LNCaP clone FGC (cell line): ENCODE measurements around the gene WSCD1.

ENCODE experiments used
- DNase-seq: peaks from one replicate; pipeline ENCODE4 v3.0.0-alpha.2; 2011; ENCODE audit warnings: low read depth
- H3K4me3 ChIP-seq: 2 replicates; pipeline ENCODE4 v1.5.1; 2011; ENCODE audit warnings: mild to moderate bottlenecking, low read depth, low read length, control low read depth
- TF ChIP-seq, protein P1 (sequence below): IDR thresholded peaks from 2 replicates; pipeline ENCODE4 v1.5.1; 2012; ENCODE audit warnings: mild to moderate bottlenecking; ENCODE audit not compliant: control insufficient read depth, insufficient read depth; ENCODE audit errors: extremely low read depth

The WSCD1 gene

DNA sequence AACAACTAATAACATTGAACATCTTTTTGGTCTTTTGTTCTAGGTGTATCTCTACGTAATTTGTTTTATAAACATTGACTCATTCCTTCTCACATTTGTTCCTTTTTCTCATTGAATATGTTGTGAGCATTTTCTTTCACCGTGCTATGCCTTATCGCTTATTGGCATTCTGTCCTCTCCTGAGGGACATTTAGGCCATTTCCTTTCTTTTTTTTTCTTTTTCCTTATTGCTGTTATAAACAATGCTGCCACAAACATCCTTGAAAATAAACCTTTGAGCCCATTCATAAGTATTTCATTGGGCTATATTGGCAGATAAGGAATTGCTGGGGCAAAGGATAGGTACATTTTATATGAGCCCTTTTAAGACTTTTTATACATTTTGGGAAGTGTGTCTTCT lies 32.4 kb downstream of the WSCD1 start:
- TF ChIP-seq, protein P1, sequence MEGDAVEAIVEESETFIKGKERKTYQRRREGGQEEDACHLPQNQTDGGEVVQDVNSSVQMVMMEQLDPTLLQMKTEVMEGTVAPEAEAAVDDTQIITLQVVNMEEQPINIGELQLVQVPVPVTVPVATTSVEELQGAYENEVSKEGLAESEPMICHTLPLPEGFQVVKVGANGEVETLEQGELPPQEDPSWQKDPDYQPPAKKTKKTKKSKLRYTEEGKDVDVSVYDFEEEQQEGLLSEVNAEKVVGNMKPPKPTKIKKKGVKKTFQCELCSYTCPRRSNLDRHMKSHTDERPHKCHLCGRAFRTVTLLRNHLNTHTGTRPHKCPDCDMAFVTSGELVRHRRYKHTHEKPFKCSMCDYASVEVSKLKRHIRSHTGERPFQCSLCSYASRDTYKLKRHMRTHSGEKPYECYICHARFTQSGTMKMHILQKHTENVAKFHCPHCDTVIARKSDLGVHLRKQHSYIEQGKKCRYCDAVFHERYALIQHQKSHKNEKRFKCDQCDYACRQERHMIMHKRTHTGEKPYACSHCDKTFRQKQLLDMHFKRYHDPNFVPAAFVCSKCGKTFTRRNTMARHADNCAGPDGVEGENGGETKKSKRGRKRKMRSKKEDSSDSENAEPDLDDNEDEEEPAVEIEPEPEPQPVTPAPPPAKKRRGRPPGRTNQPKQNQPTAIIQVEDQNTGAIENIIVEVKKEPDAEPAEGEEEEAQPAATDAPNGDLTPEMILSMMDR = no peak
- DNase-seq = no peak
- no peak overlapping the region for H3K4me3 ChIP-seq

DNA sequence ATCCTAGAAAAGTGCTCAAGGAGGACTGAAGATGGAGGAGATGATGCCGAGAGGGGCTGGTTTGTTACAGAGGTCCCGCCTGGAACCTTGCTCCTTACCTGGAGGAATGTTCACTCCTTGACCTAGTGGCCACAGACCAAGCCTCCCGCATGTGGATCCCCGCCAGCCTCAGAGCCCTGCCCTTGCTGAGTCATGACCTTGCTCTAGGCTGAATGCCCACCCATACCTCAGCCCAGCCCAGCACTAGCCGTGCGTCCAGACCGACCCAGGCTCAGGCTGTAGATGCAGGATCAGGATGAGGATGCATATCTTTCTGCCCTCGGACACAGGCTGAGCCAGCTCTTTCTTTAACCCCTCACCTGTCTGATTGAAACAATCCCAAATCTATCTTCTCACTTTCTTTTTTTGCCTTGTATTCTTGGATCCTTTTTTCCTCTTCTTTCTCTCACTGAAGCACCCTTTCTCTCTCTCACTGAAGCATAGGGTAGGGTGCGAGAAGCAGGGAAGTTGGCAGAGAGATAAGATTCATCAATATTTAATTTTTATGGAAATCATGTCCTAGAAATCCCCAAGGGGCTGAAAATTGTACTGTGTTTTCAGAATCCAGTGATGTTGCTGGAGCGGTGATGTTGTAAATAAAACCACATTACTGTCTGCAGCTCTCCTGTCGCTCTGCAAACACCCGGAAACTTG lies 34.9 kb downstream of the WSCD1 start:
- DNase-seq = no peak
- no peak overlapping the region for H3K4me3 ChIP-seq
- TF ChIP-seq, protein P1 = no peak

DNA sequence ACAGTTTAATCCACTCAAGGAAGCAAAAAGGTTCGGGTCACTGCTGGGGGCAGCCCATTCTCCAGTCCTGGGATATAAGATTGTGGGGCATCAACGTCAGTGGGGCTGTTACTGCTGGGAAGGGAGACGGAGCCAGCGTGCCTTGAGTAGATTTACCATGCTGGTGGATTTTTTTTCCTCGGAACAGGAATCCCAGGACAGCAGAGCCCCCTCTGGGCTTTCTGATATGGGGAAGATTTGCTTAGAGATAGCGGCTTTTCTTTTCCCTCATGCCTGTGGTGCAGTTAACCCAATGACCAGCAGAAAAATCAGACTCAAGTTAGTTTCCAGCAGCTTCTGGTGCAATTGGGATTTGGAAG lies 35.4 kb downstream of the WSCD1 start:
- no peak for DNase-seq
- no peak overlapping the region for H3K4me3 ChIP-seq
- TF ChIP-seq, protein P1 = no peak

DNA sequence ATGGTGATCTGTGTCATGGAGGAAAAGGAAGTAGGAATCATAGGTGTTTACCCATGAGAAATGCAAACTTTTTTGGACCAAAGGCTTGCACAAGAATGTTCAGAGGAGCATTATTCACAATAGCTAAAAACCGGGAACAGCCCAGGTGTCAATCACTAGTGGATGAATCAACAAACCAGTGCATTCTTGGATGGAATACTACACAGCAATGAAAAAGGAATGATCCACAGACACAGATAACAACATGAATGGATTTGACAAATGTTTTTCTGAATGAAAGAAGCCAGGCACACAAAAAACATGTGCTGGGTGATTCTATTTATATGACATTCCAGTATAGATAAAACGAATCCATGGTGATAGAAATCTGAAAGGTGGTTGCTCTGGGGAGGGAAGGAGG lies 36.0 kb downstream of the WSCD1 start:
- TF ChIP-seq, protein P1 = no peak
- no peak overlapping the region for H3K4me3 ChIP-seq
- DNase-seq = no peak

DNA sequence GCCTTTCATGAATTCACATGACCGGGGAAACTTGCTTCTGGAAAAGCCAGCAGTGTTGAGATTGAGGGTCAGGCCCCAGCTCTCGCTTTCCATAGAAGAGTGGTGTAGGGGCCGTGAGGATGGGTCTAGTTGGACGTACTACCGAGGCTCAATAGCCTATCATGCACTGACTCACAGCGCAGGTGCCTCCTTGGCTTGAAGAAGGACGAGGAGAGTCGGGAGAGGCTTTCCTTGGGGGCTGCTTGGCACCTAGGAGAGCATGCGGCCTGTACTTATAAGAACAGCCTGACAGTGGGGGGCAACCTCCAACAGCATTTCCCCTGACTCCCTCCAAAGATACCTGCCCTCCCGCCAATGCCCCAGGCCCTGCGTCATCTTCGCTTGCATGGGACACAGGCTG lies 37.6 kb downstream of the WSCD1 start:
- no peak for DNase-seq
- H3K4me3 ChIP-seq = no peak overlapping the region
- TF ChIP-seq, protein P1 = no peak

DNA sequence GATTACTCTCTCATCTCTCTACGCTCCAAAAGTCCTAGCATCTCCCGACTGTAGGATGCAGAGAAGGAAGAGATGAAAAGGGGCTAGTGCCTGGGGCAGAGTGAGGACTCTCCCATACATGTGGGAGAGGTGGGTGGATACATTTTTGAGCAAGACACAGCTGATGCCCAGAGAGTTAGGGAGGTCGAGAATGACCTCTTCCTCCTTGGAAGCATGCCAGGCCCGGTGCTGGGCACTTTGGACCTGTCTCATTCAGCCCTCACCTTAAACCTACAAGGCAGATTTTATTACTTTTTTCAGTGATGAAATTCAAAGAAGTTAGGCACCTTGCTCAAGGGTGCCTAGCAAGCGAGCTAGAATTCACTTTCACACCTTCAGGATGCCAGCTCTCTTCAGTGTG lies 38.2 kb downstream of the WSCD1 start:
- H3K4me3 ChIP-seq = no peak overlapping the region
- DNase-seq = no peak
- TF ChIP-seq, protein P1 = no peak

DNA sequence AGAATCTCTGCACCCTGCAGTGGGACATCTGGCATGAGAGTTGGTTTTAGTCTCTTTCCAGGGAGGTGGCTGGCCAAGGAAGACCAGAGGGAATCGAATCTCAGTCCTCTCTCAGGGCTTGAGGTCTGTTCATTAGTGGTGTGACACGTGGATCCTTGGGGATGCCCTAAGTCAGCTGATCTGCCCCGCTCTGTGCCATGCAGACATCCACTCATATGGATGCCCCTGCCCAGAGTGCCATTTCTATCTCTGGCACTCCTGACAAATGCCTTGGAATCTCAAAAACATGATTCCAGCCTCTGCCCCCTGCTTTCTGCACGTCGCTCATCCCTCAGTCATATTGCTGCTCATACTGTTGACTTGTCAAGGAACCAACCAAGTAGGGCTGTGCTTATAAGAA lies 38.8 kb downstream of the WSCD1 start:
- TF ChIP-seq, protein P1 = no peak
- H3K4me3 ChIP-seq = no peak overlapping the region
- no peak for DNase-seq
